ENCODE data around the gene CCDC170.
A peak's percentile ranks its signal among the peaks of the same experiment; 100 is the strongest.
"Not testable (repeated sequence)": the region's sequence is repeated elsewhere in the genome, so short reads cannot be mapped to it uniquely, and the experiment has no call there.

CCDC170 gene

DNA sequence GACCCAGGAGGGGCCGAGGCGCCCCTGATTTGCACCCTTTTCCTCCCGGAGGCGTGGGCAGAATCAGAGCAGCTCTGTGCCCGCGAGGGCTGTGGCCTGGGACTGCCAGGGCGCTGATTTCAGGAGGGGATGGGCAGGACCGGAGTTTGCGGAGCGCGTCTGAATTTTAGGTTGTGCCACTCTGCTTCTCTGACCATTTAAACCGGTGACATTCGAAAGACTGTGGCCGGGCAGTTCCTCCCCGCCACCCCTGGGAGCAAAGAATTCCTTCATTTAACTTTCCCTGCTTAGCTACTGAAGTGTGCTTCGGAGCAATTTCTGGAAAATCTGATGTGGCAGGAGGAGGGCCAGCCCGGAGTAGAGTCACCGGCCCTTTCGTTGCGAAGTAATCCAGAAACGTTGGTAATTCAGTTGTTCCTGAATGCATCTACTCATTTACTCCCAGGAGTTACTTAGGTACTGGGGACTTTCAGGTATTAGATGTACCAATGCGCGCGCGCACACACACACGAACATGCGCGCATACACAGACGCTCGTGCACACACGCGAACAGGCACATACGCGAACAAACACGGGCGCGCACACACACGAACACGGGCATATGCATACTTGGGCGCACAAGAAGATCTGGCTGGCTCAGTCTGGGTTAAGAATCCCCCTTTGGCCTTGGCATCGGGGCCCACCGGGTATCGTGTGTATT lies 568 bp downstream of the CCDC170 start:
- DNase-seq (ENCODE audit: low read depth in 3 of 3), result peak in 2 of 3 experiments; percentile 8 to 33

DNA sequence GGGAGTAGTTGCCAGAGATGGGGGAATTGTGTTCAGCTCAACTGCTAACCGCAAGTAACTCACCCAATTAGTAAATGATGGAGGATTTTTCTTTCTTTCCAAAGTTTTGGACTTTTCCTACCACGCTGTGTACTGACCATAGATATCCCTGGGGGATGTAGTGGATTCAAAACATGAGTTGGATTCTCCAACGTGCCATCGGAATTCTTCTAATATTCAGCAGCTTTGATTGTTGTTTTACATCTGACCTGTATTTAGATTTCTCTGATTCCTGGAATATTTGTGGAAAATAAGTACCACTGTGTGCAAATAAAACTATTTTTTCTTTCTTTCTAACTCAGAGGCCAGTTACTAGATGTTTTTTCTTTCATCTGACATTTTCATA lies 1.1 kb downstream of the CCDC170 start:
- DNase-seq (ENCODE audit: low read depth in 3 of 3), result no peak

DNA sequence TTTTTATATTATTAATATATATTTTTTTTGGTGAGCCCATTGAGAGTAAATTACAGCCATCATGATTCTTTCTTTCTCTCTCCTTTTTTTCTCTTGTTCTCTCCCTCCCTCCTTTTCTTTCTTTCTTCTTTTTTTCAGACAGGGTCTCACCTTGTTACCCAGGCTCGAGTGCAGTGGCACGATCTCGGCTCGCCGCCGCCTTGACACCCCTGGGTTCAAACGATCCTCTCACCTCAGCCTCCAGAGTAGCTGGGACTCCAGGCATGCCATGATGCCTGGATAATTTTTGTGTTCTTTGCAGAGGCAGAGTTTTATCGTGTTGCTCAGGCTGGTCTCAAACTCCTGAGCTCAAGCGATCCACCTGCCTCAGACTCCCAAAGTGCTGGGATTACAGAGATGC lies 1.6 kb downstream of the CCDC170 start:
- no peak for DNase-seq (ENCODE audit: low read depth in 3 of 3)

DNA sequence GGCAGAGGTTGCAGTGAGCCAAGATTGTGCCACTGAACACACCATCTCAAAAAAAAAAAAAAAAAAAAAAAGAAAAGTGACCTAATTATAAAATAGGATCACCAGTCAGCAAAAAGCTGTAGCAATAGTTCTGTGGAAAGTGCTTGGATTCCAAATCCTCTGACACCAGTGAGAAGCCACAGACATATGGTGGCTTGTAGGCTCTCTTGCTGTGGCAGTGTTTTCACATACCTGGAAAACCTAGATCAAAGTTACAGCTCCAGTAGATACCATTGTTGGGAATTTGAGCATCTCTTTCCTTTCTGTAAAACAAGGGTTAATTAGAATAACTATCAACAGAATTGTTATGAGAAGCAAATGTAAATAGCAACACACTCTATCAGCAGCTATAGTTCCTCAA lies 4.1 kb downstream of the CCDC170 start:
- DNase-seq (ENCODE audit: low read depth in 3 of 3), result no peak

DNA sequence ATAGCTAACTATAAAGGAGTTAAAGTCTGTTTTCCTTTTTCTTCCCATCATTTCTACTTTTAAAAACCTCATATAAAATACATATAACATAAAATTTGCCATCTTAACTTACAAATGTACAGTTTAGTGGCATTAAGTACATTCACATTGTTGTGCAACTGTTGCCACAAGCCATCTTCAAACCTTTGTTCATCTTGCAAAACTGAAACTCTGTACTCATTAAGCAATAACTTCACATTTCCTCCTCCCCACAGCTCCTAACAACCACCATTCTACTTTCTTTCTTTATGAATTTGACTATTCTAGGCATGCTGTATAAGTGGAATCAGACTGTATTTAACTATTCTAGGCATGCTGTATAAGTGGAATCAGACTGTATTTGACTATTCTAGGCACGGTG lies 4.5 kb downstream of the CCDC170 start:
- DNase-seq (ENCODE audit: low read depth in 3 of 3), result no peak

DNA sequence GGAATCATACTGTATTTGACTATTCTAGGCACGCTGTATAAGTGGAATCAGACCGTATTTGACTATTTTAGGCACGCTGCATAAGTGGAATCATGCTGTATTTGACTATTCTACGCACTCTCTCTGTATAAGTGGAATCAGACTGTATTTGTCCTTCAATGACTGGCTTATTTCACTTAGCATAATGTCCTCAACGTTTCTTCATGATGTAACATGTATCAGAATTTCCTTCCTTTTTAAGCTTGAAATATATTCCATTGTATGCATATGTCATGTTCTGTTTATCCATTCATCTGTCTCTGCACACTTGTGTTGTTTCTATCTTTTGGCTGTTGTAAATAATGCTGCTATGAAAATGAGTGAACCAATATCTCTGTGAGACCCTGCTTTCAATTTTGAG lies 5.7 kb downstream of the CCDC170 start:
- no peak for DNase-seq (ENCODE audit: low read depth in 3 of 3)

DNA sequence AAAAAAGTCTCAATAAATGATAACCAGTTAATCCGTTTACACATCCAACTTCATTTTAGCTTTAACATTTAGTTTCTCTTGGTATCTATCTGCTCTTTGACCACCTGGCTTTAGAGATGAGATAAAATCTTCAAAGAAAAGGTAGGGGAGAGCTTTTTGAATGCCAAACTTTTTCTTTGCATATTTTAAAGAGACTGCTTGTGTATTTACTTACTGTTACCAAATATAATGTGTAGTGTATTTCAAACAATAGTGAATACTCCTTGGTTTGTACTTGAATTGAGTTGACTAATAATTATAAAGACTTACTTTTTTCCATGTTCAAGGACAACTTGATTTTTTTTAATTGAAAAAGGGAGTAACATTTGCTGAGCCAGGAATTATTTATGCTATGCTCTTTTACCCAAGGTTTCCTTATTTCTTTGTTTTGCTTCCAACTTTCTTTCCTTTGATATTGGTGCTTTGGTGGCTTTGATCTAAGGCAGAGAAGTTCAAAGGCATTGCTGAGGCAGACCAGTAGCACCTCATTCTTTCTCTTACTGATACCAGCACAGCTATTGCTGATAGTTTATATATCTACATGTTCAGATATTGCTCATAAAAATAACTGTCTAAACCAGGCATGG lies 7.8 kb downstream of the CCDC170 start:
- DNase-seq (ENCODE audit: low read depth in 3 of 3), result no peak

DNA sequence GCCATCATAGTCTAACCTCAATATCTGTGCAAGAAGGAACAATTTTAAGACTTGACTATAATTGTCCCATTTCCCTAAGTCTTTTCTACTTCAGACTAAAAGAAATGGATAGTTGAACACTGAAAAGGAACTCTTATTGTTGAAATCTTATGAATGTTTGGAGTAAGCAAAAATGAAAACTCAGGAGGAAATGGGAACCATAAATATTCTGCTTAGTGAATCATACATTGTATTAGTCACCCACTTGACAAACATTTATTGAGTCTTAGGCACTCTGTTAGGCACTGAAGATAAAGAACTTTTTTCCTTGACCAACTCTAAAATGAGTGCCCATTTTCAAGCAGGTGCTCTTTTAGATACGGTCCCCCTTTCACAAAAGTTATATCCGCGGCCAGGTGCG lies 8.7 kb downstream of the CCDC170 start:
- no peak for DNase-seq (ENCODE audit: low read depth in 3 of 3)

DNA sequence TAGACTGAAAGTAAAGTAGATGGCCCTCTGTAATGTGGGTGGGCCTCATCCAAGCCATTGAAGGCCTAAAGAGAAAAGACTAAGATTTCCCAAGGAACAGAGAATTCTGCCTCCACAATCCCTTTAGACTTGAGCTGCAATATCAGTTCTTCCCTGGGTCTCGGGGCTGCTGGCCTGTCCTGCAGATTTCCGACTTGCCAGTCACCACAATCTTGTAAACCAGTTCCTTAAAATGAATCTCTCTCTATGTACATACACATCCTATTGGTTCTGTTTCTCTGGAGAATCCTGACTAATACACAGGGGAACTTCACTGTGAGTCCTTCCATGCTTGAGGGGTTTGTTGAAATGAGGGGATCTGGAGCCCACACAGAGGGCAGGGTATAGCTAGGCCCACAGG lies 12.9 kb downstream of the CCDC170 start:
- DNase-seq (ENCODE audit: low read depth in 3 of 3), result no peak

DNA sequence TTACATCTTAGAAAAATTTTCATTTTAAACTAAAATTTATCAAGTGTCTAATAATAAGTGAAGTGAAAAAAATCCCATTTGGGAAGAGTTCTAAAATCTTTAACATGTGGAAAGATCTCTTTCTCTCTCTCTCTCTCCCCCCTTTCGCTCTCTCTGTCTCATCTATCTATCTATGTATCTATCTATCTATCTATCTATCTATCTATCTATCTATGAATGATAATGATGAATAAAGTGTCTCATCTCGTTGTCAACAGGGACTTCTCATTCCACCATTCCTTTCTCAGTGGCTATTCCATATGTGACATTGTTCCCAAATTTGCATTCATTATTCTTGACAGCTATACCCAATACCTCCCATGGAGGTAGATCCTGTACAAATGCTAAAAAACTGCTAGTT lies 15.2 kb downstream of the CCDC170 start:
- no peak for DNase-seq (ENCODE audit: low read depth in 3 of 3)

DNA sequence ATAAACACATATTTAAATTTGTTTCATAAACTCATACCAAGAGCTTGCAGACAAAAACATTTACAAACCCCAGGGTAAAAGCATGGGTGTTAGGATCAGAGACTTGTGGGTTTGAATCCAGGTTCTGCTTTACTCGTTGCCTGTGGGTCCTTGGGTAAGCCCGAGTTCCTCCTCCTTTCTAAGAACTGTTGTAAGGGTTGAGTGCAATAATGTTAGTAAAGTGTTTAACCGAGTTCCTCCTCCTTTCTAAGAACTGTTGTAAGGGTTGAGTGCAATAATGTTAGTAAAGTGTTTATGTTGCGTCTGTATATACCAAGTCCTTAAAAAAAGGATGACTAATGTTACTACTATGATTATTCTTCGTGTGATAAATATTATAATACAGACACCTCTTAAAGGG lies 18.7 kb downstream of the CCDC170 start:
- DNase-seq (ENCODE audit: low read depth in 3 of 3), result no peak

DNA sequence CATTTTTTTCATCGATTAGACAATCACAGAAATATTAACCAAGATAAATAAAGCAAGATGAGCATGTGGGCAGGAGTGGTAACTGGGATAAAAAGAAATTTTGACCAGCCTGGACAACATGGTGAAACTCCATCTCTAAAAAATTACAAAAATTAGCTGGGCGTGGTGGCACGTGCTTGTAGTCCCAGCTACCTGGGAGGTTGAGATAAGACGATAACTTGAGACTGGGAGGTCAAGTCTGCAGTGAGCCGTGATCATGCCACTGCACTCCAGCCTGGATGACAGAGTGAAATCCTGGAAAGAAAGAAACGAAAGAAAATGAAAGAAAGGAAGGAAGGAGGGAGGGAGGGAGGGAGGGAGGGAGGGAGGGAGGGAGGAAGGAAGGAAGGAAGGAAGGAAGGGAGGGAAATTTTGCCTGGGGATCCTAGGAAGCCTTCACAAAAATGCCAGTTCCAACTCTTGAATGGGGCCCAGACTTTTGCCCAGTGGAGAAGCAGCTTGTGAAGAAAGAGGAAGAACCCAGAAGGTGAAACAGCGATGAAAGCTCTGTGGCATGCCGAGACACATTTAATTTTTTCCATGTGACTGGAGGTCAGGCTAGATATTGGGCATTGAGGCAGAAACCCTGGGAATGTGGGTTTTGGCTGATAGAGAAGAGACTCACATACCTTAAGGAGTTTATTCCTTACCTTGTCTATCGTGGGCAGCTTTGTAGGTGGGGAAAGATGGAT lies 20.3 kb downstream of the CCDC170 start:
- no peak for DNase-seq (ENCODE audit: low read depth in 3 of 3)

DNA sequence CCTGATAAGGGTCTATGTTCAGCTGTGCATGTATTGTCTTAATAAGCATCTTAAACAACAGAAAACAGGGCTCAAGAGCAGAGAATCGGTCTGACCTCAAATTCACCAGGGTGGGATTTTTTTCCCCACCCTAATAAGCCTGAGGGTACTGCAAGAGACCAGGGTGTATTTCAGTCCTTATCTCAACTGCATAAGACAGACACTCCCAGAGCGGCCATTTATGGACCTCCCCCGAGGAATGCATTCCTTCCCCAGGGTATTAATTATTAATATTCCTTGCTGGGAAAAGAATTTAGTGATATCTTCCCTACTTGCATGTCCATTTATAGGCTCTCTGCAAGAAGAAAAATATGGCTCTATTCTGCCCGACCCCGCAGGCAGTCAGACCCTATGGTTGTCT lies 25.2 kb downstream of the CCDC170 start:
- not testable (repeated sequence) for DNase-seq (ENCODE audit: low read depth in 3 of 3)

DNA sequence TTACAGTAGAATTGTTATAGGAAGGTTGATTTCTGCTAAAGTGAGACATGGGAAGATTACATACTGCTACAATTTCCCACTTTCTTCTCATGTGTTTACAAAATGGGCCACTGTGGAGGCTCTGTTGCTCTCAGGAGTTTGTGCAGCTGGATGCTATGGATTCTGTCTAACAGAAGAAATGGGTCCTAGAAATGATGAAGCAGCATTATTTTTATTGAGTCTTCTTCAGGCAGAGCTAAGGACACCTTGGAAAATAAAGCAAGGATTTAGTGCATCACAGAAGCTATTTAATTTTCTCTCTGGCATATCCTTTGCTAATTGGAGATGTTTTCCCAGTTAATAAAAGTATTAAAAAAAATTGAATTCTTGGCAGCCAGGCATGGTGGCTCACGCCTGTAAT lies 29.2 kb downstream of the CCDC170 start:
- no peak for DNase-seq (ENCODE audit: low read depth in 3 of 3)

DNA sequence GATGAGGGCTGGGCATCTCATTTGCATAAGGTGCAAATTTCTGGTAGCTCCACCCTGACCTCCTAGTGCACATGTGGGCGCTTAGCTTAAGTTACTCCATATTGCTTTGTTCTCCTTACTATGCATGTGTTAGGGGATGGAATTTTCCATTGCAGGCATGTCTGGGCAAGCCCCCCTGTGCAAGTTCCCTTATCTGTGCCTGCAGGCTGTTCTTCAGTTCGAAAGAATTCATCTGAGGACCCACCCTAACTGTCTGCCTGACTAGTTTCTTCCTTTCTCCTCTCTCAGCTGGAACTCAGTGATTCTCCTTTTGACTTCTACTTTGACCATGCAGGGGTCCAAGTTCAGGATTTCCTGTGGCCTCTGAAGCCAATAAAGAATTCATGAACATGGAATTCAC lies 30.2 kb downstream of the CCDC170 start:
- DNase-seq (ENCODE audit: low read depth in 3 of 3), result no peak

DNA sequence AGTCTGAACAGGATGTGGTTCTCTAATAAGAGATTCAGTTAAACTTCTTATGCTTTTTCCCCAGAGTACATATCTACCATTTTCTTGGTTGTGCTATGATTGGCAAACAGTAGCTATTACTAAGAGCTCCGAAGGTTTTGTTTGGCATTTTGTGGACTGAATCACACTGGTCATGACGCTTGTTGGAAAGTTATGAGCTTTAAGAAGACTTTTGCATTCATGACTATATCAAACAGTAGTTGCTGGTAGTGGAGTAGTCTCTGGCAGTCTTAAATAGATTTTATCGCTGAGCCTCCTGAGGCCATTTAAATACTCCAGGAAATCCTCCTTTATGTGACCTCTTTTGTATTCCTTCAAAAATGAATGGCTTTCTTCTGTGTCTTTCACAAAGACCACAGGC lies 40.8 kb downstream of the CCDC170 start:
- DNase-seq (ENCODE audit: low read depth in 3 of 3), result no peak

DNA sequence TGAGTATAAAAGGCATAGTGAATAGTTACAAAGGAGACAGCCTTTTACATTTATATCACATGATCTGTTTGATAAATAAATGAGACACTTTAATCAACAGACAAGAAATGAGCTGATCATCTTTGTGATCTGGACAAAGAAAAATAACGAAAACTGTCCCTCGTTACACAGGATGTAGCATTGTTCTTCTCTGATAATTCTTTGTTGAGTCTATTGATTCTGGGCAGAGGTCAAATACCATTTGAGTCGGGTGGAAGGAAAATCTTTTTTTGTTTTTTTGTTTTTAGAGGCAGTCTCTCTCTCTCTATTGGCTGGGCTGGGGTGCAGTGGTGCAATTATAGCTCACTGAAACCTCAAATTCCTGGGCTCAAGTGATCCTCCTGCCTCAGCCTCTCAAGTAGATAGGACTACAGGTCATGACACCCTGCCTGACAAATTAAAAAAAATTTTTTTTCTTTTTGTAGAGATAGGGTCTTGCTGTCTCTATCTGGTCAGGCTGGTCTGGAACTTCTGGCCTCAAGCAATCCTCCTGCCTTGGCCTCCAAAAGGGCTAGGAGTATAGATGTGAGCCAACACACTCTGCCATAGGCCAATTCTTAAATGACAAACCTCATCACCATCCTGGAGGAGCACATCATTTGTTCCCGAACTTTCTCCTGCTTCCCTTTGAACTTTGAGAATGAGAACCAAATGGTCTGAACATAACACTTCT lies 41.8 kb downstream of the CCDC170 start:
- DNase-seq (ENCODE audit: low read depth in 3 of 3), result no peak

DNA sequence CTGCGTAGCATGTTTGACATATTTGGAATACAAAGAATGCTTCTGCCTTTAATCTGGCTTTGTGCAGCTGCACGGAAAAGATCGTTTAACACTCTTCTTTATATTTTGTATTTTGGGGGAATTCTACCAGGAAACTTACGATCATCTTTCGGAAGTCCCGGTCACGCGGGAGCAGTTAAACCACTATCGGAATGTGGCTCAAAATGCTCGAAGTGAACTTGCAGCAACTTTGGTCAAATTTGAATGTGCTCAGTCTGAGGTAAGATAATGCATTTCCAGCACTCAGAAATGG lies 42.3 kb downstream of the CCDC170 start:
- no peak for DNase-seq (ENCODE audit: low read depth in 3 of 3)

DNA sequence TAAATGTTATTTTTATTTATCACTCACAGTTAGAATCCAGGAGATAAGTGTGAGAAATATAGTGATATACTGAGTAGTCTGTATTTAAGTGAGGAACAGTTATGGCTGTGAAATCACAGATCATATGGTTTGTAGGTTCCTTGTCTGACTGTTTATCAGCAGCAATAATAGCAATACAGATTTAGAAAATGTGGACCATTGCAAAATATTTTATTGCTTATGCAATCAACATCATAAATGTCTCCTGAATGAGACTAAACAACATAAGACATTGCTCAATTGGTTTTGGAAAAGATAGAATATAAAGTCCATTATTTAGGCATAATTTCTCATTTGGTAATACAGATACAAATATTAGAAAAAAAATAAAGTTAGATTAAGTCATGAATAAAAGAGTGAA lies 43.7 kb downstream of the CCDC170 start:
- DNase-seq (ENCODE audit: low read depth in 3 of 3), result no peak

DNA sequence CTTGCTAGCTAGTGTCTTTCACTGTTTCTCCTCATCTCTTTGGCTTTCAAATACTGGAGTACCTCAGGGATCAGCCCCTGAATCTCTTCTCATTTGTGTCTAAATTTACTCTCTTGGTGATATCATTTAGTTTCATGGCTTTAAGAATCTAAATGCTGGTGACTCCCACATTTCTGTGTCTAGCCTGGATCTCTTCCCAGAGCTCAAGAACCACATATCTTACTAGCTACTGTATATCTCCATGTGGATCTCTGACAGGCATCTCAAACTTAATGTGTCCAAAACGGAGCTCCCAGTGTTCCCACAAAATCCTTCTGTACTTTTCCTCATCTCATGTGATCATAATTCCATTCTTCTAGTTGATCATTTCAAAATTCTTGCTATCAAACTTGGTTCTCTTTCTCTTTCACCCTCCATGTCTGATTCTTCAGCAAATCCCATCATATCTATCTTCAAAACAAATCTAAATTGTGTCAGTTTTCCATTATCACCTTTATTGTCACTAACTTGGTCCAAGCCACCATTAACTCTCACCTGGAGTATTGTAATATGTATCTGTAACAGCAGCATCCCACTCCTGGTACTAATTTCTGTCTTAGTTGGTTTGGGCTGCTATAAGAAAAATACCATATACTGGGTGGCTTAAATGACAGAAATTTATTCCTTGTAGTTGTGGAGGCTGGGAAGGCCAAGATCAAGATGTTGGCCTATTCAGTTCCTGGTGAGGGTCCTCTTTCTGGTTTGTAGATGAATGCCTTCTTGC lies 45.9 kb downstream of the CCDC170 start:
- no peak for DNase-seq (ENCODE audit: low read depth in 3 of 3)

DNA sequence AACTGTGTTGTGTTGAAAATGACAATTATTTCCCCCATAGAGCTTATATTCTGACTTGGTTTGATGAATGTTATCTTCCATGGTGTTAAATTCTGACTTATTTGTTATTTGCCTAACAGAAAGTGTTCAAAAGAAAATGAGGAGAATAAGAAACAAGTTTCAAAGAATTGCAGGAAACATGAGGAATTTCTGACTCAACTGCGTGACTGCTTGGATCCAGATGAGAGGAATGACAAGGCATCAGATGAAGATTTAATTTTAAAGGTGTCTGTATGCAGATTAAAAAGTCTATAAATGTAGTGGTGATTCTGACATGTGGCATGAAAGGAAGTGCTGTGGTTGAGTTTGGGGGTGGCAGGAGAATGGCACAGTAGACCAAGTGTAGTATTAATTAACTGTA lies 50.6 kb downstream of the CCDC170 start:
- DNase-seq (ENCODE audit: low read depth in 3 of 3), result no peak

DNA sequence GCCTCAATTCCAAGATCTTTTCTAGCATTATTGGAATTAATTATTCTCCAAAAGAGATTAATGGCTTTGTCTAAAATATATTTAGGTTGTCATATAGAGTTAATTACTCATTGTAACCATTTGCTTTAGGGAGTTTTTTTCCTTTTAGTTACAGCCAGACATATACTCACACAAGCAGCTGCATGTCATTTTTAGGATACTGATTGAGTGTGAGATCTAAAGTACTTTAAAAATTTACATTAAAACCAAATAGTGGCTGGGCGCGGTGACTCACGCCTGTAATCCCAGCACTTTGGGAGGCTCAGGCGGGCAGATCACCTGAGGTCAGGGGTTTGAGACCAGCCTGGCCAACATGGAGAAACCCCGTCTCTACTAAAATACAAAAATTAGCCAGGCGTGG lies 51.1 kb downstream of the CCDC170 start:
- not testable (repeated sequence) for DNase-seq (ENCODE audit: low read depth in 3 of 3)

All from stimulated activated CD4-positive, alpha-beta T cell treated with anti-CD3 and anti-CD28 coated beads, TNF-alpha, amount 100 ng/mL, for 24 hours (primary cell).